ENCODE data around the gene LAMB3. TPM values are rescaled to one million over a fixed set of nuclear protein-coding genes. Genes with fewer than 3 reads are reported as not detected.

LAMB3 gene
- total RNA-seq, 1 donor, result 12.4 TPM

DNA sequence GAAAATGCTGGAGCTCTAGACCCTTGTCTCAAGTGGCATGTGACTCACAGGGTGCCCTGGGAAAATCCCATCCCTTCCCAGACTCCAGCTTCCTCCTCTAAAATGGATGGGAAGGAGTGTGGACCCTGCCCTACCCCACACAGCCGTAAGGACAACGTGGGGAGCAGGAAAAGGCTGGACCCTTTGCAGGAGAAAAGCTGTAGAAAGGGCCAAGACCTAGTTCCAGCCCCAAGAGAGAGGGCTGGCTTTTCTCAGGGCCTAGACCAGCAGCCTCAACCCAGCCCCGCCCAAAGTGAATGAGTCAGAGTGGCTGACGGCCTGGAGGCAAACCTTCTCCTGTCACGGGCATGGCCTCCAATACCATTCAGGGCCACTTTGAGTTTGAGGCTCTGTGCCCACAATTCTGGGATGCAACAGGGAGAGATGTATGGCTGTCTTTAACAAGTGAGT lies 1.1 kb downstream of the LAMB3 start:
- Histone ChIP-seq H3K27me3 (ENCODE audit: insufficient read depth, low read length) (no peaks in the 10 kb centered on the region), H3K4me3 (ENCODE audit: low read length) (no peak overlapping the region), H3K9me3 (ENCODE audit: low read depth, low read length) (no peaks in the 10 kb centered on the region), H3K4me1 (ENCODE audit: insufficient read depth, low read length) (peaks cover 47% of the 10 kb centered on the region)

DNA sequence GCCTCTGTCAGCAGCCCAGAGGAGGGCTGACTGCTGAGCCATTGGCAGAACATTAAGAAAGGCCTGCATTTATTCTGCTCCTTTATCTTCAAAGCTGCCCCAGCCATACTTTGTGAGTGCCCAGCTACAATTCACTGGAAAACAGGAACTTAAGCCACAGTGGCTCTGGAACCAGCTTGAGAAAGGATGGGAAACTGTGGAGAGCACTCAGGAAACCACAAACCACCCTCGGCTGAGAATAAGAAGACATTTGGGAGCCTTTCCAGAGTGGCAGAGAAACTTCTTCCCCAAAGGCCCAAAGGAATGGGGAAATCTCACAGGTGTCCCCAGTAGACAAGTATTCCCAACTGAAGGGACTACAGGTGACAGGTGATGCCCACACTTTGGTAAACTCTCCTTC lies 1.8 kb downstream of the LAMB3 start:
- H3K27me3 ChIP-seq (ENCODE audit: insufficient read depth, low read length), result no peaks in the 10 kb centered on the region
- H3K4me1 ChIP-seq (ENCODE audit: insufficient read depth, low read length), result peaks cover 47% of the 10 kb centered on the region
- H3K4me3 ChIP-seq (ENCODE audit: low read length), result no peak overlapping the region
- H3K9me3 ChIP-seq (ENCODE audit: low read depth, low read length), result no peaks in the 10 kb centered on the region

DNA sequence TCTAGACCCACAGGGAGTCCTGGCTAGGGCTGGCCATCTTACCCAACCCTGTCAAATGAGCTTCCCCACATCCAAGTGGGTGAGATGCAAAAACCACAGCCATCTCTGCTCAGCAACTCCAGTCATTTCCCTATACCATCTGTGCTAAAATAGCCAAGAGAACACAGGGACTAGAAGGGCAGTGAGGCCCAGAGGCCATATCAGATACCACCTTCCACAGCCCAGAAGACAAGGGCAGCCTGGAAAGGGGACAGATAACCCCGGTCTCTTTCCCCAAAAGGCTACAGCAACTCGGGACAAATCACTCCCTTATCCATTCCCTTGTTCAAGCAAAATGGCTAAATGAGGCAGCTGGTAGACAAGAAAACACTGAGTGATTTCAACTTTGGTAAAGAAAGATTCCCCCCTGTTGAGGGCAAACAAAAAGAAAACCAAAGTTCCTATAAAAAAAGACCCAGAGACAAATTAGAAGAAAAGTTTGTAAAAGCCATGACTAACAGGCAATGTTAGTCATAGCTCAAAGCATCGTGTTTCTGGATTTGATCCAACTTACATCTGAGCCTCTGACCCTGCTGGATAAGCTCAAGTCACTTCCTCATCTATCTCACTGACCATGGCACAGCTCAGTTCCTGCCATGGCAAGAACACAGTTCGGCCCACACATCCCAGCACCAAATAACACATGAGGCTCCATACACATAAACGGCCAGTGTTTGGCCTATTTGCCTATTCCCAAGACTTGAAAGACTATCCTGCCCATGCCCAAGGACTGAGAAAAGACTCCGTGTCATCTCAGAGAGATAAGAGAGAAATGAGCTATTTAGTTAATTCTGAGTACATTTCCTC lies 3.1 kb downstream of the LAMB3 start:
- H3K4me3 ChIP-seq (ENCODE audit: low read length), result no peak overlapping the region
- H3K9me3 ChIP-seq (ENCODE audit: low read depth, low read length), result no peaks in the 10 kb centered on the region
- H3K4me1 ChIP-seq (ENCODE audit: insufficient read depth, low read length), result peaks cover 47% of the 10 kb centered on the region
- no peaks in the 10 kb centered on the region for H3K27me3 ChIP-seq (ENCODE audit: insufficient read depth, low read length)

DNA sequence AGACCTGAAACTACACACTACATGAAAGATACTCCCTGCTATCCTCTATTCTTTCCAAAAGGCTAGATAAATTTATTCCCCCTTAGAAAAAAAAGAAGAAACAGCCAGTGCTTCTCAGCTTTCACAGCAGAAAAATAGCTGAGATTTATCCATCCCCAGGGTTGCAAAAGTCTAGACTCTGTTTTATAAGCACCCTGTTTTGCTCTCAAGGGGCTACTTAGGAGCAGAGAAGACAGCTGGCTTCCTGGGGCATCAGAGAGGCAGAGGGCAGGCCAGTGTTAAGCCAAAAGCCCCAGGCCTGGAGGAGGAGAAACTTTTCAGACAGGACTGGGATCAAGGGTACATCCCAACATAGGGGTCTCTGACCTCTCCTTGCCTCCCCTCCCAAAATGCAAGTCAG lies 3.9 kb downstream of the LAMB3 start:
- Histone ChIP-seq H3K27me3 (ENCODE audit: insufficient read depth, low read length) (no peaks in the 10 kb centered on the region), H3K4me1 (ENCODE audit: insufficient read depth, low read length) (peaks cover 47% of the 10 kb centered on the region), H3K4me3 (ENCODE audit: low read length) (no peak overlapping the region), H3K9me3 (ENCODE audit: low read depth, low read length) (no peaks in the 10 kb centered on the region)

DNA sequence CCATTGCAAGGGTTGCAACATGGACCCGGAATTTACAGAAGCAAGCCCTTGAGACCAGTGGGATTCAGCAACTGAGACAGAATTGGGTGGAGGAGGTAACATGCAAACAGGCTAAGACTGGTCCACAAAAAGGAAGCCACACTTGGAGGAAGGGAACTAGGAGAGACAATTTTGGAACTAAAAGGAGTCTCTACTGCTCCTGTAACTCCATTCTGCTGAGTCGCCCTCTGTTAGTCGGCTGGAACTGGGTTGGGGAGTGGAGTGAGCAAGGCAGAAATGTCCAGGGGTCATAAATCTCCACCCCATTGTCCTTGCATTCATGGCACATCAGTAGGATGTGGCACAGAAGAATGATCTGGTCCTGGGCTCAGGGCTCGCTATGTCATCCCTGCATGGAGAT lies 5.1 kb downstream of the LAMB3 start:
- H3K4me1 ChIP-seq (ENCODE audit: insufficient read depth, low read length), result peaks cover 47% of the 10 kb centered on the region
- no peaks in the 10 kb centered on the region for H3K27me3 ChIP-seq (ENCODE audit: insufficient read depth, low read length)
- H3K4me3 ChIP-seq (ENCODE audit: low read length), result no peak overlapping the region
- H3K9me3 ChIP-seq (ENCODE audit: low read depth, low read length), result no peaks in the 10 kb centered on the region

DNA sequence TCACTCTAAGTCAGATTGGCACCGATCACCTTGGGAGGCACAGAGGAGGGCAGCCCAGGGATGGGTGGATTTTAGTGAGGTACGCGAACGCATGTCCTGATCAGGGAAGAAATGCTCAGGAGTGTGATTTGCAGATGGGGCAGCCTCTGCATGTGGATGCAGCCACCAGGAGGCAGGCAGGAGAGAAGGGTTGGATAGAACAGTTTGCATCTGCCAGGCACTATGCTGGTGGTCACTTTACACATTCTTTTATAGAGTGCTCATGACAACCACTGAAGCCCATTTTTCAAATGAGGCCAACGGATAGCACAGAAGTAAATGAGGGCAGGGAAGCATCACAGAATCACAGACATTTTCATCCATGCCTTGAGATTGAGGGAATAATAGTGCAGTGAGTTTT lies 5.7 kb downstream of the LAMB3 start:
- no peaks in the 10 kb centered on the region for H3K9me3 ChIP-seq (ENCODE audit: low read depth, low read length)
- H3K4me3 ChIP-seq (ENCODE audit: low read length), result no peak overlapping the region
- no peaks in the 10 kb centered on the region for H3K27me3 ChIP-seq (ENCODE audit: insufficient read depth, low read length)
- peaks cover 42% of the 10 kb centered on the region for H3K4me1 ChIP-seq (ENCODE audit: insufficient read depth, low read length)

DNA sequence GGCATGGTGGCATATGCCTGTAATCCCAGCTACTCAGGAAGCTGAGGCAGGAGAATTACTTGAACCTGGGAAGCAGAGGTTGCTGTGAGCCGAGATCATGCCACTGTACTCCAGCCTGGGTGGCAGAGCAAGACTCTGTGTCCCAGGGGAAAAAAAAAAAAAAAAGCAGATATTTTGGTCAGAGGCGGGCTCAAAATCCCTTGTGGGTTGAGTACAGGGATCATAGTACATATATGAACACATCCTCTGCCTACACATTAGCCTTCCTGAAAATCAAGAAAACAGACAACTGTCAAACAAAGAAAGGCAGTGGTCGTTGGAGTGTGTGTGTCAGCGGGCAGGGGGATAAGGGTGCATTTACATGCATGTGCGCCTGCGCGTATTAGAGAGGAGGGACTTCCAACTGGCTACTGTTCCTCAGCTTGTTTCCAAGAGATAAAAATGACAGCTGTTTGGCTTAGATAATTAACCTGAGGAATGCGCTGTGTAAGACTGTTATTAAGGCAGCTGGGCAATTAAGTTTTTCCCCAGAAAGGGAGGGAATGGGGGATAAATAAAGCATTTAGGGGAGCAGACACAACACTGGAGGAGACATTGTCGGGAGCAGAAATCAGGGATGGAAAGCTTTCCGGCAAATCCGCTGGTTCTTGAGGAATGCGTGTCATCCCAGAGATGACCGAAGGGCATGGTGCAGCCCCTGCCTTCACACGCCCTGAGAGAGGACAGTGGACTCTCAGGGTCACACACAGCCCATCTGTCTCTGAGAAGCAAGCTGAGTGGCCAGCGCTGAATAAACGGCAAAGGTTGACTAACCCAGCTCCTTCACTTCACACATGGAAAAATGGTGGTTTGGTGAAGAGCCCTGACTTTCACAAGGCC lies 6.4 kb downstream of the LAMB3 start:
- Histone ChIP-seq H3K27me3 (ENCODE audit: insufficient read depth, low read length) (no peaks in the 10 kb centered on the region), H3K4me1 (ENCODE audit: insufficient read depth, low read length) (peaks cover 35% of the 10 kb centered on the region), H3K9me3 (ENCODE audit: low read depth, low read length) (no peaks in the 10 kb centered on the region), H3K4me3 (ENCODE audit: low read length) (no peak overlapping the region)

DNA sequence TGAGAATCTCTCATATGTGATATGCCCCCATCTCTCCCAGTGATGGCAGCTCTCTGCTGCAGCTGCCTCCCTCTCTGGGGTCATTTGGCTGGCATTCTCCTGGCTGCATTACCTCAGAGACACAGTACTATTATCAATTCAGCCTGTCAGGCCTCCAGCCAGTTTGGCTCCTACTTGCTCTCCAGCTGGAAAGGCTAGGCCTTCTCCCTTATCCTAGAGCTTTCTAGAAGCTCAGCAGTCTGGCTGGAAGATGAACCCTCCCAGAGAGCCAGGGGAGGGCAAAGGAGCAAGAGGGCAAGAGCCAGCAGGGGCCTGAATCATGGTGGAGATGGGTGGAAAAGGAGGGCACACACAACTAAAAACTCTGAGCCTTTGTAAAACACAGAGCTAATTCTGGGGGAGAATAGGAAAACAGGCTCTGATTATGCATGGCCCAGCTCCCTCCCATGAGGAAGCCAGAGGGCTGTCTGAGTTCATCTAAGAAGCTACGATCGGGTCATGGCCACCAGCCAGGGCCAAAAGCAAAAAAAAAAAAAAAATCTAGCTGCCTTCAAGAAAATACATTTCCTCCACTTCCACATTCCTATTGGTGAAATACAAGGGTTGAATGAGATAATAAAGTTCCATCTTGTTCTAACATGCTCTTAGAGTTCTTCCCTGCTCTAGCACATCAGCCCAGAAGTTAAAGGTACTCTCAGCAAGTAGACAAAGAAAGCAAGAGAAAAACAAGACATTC lies 8.8 kb downstream of the LAMB3 start:
- Histone ChIP-seq H3K9me3 (ENCODE audit: low read depth, low read length) (no peaks in the 10 kb centered on the region), H3K27me3 (ENCODE audit: insufficient read depth, low read length) (no peaks in the 10 kb centered on the region), H3K4me3 (ENCODE audit: low read length) (no peak overlapping the region), H3K4me1 (ENCODE audit: insufficient read depth, low read length) (peaks cover 11% of the 10 kb centered on the region)

DNA sequence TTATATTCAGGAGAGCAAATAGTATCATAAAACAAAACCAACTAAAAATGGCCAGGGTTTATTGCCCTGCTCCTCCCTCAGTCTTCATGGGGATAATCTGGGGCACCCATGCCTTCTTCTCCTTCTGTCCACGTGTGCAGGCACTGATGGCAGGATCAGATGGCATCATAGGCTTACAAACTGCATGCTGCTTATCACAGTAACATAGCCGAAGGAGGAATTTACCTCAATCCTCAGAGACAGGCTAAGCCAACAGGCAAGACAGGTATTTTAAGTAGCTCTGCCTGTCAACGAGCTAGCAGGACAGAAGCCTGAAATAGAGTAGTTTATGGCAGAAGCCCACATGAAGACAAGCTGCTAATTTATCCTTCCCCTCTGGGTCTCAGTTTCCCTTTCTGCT lies 9.4 kb downstream of the LAMB3 start:
- H3K27me3 ChIP-seq (ENCODE audit: insufficient read depth, low read length), result no peaks in the 10 kb centered on the region
- H3K4me1 ChIP-seq (ENCODE audit: insufficient read depth, low read length), result peaks cover 5% of the 10 kb centered on the region
- no peak overlapping the region for H3K4me3 ChIP-seq (ENCODE audit: low read length)
- no peaks in the 10 kb centered on the region for H3K9me3 ChIP-seq (ENCODE audit: low read depth, low read length)

DNA sequence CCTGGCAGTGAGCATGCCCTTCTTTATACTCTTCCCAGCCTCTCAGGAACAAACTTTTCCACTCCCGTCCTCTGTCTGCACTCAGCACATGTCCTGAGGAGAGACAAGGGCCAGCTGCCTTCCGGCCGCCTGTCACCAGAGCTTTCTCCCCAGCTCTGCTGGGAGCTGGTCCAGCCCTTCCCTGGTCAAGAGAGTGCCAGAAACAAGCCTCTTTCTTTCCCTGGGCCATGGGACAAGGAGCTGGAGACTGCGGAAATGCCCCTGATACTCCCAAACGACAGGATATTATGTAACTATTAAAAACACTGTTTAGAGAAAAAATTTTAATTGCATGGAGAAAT lies 10.4 kb downstream of the LAMB3 start:
- H3K27me3 ChIP-seq (ENCODE audit: insufficient read depth, low read length), result no peaks in the 10 kb centered on the region
- H3K9me3 ChIP-seq (ENCODE audit: low read depth, low read length), result no peaks in the 10 kb centered on the region
- H3K4me3 ChIP-seq (ENCODE audit: low read length), result no peak overlapping the region
- no peaks in the 10 kb centered on the region for H3K4me1 ChIP-seq (ENCODE audit: insufficient read depth, low read length)

DNA sequence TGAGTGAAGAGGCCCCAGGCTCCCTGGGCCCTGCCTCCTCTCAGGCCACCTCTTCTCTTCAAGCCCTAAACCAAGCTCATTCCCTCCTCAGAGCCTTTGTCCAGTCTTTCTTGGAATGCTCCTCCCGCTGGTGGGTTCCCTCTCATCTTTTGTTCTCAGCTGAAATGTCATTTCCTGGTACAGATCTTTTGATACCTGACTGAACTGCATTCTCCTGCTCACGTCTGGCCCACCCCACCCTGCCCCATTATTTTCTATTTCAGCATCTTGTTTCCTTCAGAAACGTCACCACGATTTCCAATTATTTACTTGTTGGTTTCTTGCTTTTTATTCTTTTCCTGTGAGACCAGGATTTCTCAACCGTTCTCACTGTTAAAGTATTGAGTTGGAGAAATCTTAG lies 16.4 kb downstream of the LAMB3 start:
- Histone ChIP-seq H3K4me3 (ENCODE audit: low read length) (no peak overlapping the region), H3K9me3 (ENCODE audit: low read depth, low read length) (no peaks in the 10 kb centered on the region), H3K27me3 (ENCODE audit: insufficient read depth, low read length) (no peaks in the 10 kb centered on the region), H3K4me1 (ENCODE audit: insufficient read depth, low read length) (peaks cover 8% of the 10 kb centered on the region)

DNA sequence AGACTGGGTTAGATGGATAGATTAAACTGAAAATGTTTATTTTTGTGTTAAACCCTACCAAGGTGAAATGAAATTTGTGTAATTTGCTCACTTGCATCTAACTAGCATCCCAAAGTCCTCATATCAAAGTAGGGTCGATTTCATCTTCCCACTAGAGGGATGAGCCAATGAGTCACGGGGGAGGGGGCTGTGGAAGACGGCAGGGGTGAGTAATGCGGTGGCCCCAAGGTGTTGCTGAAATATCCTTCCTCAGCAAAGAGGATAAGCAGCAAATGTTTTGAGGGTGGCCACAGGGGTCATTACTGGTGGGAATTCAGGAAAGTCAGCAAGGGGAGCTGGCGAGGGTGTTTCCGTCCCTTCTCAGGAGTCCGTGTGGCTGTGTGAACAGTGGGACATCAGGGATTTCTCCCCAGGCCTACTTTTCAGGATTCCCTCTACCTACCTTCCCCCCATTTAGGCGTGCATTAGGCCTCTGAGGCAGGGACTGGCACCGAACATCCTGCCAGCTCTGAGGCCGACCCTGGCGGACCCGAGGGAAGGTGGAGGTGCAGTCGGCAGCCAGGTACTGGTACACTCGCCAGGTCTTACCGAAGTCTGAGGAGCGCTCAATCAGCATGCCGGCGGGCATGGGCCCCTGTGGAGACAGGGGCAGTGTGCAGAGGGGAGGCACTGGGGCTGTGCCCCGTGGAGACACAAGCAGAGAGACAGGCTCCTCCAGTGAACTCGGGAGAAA lies 18.1 kb downstream of the LAMB3 start:
- Histone ChIP-seq H3K4me3 (ENCODE audit: low read length) (no peak overlapping the region), H3K4me1 (ENCODE audit: insufficient read depth, low read length) (peaks cover 8% of the 10 kb centered on the region), H3K27me3 (ENCODE audit: insufficient read depth, low read length) (no peaks in the 10 kb centered on the region), H3K9me3 (ENCODE audit: low read depth, low read length) (no peaks in the 10 kb centered on the region)

DNA sequence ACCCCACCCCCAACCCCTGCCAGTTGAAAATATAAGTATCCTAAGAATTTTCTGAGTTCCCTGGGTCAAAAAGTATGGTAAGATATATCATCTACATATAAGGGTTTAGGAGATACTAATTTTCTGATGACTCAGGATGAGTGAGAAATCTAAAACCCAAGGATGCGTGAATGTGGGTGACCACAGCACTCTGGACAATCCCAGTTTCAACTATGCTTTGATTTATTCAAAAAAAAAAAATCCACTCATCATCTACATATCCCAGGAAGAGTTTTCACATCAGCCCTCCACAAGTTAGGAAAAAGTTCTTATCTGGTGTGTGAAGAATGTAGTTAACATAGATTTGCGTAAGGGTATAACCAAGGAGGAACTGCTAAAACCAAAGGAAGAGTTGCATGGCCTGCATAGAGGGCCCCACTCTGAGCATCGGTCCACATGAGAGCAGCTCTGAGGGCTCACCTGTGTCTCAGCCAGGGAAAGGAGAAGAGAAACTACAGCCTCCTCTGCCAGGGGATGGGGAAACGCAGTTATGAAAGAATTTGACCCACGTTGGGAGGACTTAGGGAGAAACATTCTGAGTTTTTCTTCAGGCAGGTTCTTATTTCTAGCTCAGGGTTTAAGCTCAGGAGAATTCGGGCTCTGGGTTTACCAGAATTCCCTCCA lies 18.8 kb downstream of the LAMB3 start:
- Histone ChIP-seq H3K27me3 (ENCODE audit: insufficient read depth, low read length) (no peaks in the 10 kb centered on the region), H3K9me3 (ENCODE audit: low read depth, low read length) (no peaks in the 10 kb centered on the region), H3K4me1 (ENCODE audit: insufficient read depth, low read length) (peaks cover 8% of the 10 kb centered on the region), H3K4me3 (ENCODE audit: low read length) (no peak overlapping the region)
